Peyer's patch (tissue), 4 donors: ENCODE data around the gene L3MBTL4. TPM values are rescaled to one million over a fixed set of nuclear protein-coding genes. Genes with fewer than 3 reads are reported as not detected.

Source experiments
- DNase-seq, 3 donors: peaks; one replicate each; pipeline ENCODE4 v3.0.0-alpha.2; 2017 to 2019
- H3K27ac ChIP-seq, 4 donors: fragments of 200-600 bp; sonication (generic); one replicate each; pipeline ENCODE4 v1.5.1; 2016 to 2019
- H3K27me3 ChIP-seq, 2 donors: fragments of 200-600 bp; sonication (generic); one replicate each; pipeline ENCODE4 v1.5.1; 2019
- H3K36me3 ChIP-seq, 3 donors: fragments of 200-600 bp; sonication (generic); one replicate each; pipeline ENCODE4 v1.5.1; 2016 to 2019
- H3K4me1 ChIP-seq, 4 donors: fragments of 200-600 bp; sonication (generic); one replicate each; pipeline ENCODE4 v1.5.1; 2016 to 2019
- H3K4me3 ChIP-seq, 4 donors: fragments of 200-600 bp; sonication (generic); 1 replicate in 3 of 4; 2 replicates in 1 of 4; pipeline ENCODE4 v1.5.1; 2016 to 2019; ENCODE audit warnings: mild to moderate bottlenecking in 1 of 4
- H3K9me3 ChIP-seq, 4 donors: fragments of 200-600 bp; sonication (generic); one replicate each; pipeline ENCODE4 v1.5.1; 2016 to 2019; ENCODE audit warnings: mild to moderate bottlenecking in 1 of 4
- CTCF ChIP-seq, 6 experiments: fragments of 450-650 bp in 4 of 6; fragments of 200-600 bp in 2 of 6; sonication (generic) in 1 of 6; IDR thresholded peaks; one replicate each; pipeline ENCODE4 v1.5.1; 2017 to 2019; ENCODE audit warnings: antibody characterized with exemption in 6 of 6, mild to moderate bottlenecking in 3 of 6, moderate library complexity in 1 of 6
- POLR2A ChIP-seq, 2 donors: fragments of 450-650 bp; IDR thresholded peaks; one replicate each; pipeline ENCODE4 v1.5.1; 2017; ENCODE audit warnings: antibody characterized with exemption in 2 of 2, mild to moderate bottlenecking in 2 of 2, moderate library complexity in 2 of 2
- total RNA-seq, 4 donors: library from RNA; depleted of rRNA; stranded (reverse); fragments of >200 nt; gene quantifications; one replicate each; pipeline ENCODE4 v1.1.0, GENCODE V29; 2016

Gene L3MBTL4
- total RNA-seq, 4 donors from 2014 or later = 6.5 to 25.6 (median 13.7) TPM

- Histone ChIP-seq H3K4me3 (no peak overlapping the region), H3K27ac (no peak overlapping the region), H3K9me3 (no peaks in the 10 kb centered on the region), H3K4me1 (no peaks in the 10 kb centered on the region), H3K36me3 (no peaks in the 10 kb centered on the region), H3K27me3 (no peaks in the 10 kb centered on the region)
- TF ChIP-seq POLR2A (IDR thresholded peaks at IDR 0.05) (no peak), CTCF (IDR thresholded peaks at IDR 0.05) (no peak)
- no peak for DNase-seq
These were observed 420.8 kb downstream of the L3MBTL4 start for GRCh38 chr18:5993938-5994337.

- TF ChIP-seq POLR2A (IDR thresholded peaks at IDR 0.05) (no peak), CTCF (IDR thresholded peaks at IDR 0.05) (no peak)
- H3K4me3 ChIP-seq = no peak overlapping the region
- no peak overlapping the region for H3K27ac ChIP-seq
- no peaks in the 10 kb centered on the region for H3K9me3 ChIP-seq
- no peaks in the 10 kb centered on the region for H3K27me3 ChIP-seq
- no peaks in the 10 kb centered on the region for H3K4me1 ChIP-seq
- DNase-seq = no peak
- H3K36me3 ChIP-seq = no peaks in the 10 kb centered on the region
These were observed 422.3 kb downstream of the L3MBTL4 start for GRCh38 chr18:5992381-5992780.

- Histone ChIP-seq H3K9me3 (no peaks in the 10 kb centered on the region), H3K27ac (no peak overlapping the region), H3K27me3 (no peaks in the 10 kb centered on the region), H3K4me3 (no peak overlapping the region), H3K36me3 (no peaks in the 10 kb centered on the region), H3K4me1 (no peaks in the 10 kb centered on the region)
- TF ChIP-seq CTCF (IDR thresholded peaks at IDR 0.05) (no peak), POLR2A (IDR thresholded peaks at IDR 0.05) (no peak)
- no peak for DNase-seq
These were observed 427.5 kb downstream of the L3MBTL4 start for GRCh38 chr18:5987249-5987648.

- Histone ChIP-seq H3K27me3 (no peaks in the 10 kb centered on the region), H3K36me3 (no peaks in the 10 kb centered on the region), H3K4me1 (no peaks in the 10 kb centered on the region), H3K9me3 (no peaks in the 10 kb centered on the region), H3K27ac (no peak overlapping the region), H3K4me3 (no peak overlapping the region)
- DNase-seq = no peak
- TF ChIP-seq POLR2A (IDR thresholded peaks at IDR 0.05) (no peak), CTCF (IDR thresholded peaks at IDR 0.05) (no peak)
These were observed 428.3 kb downstream of the L3MBTL4 start for GRCh38 chr18:5986257-5986931.

GRCh38 chr18:5984245-5984644 is 430.5 kb downstream of the L3MBTL4 start:
- Histone ChIP-seq H3K4me1 (no peaks in the 10 kb centered on the region), H3K27ac (no peak overlapping the region), H3K36me3 (no peaks in the 10 kb centered on the region), H3K27me3 (no peaks in the 10 kb centered on the region), H3K4me3 (no peak overlapping the region), H3K9me3 (no peaks in the 10 kb centered on the region)
- TF ChIP-seq CTCF (IDR thresholded peaks at IDR 0.05) (no peak), POLR2A (IDR thresholded peaks at IDR 0.05) (no peak)
- no peak for DNase-seq

GRCh38 chr18:5983488-5983887 is 431.2 kb downstream of the L3MBTL4 start:
- no peaks in the 10 kb centered on the region for H3K9me3 ChIP-seq
- H3K27me3 ChIP-seq = no peaks in the 10 kb centered on the region
- H3K4me1 ChIP-seq = no peaks in the 10 kb centered on the region
- TF ChIP-seq POLR2A (IDR thresholded peaks at IDR 0.05) = no peak
- no peak for TF ChIP-seq CTCF (IDR thresholded peaks at IDR 0.05)
- no peak overlapping the region for H3K4me3 ChIP-seq
- no peaks in the 10 kb centered on the region for H3K36me3 ChIP-seq
- no peak overlapping the region for H3K27ac ChIP-seq
- DNase-seq = no peak
